Right atrium auricular region (tissue), 2 donors: ENCODE data around the gene EFCAB11. TPM values are rescaled to one million over a fixed set of nuclear protein-coding genes. Genes with fewer than 3 reads are reported as not detected.

ENCODE experiments used
- DNase-seq: peaks from one replicate; pipeline ENCODE4 v3.0.0-alpha.2; 2019; ENCODE audit warnings: low spot score
- H3K27ac ChIP-seq, 2 donors: fragments of 200-600 bp; sonication (generic); 1 replicate in 1 of 2; 2 replicates in 1 of 2; pipeline ENCODE4 v1.5.1; 2016 to 2019
- H3K27me3 ChIP-seq, 2 donors: fragments of 200-600 bp; sonication (generic); one replicate each; pipeline versions ENCODE4 v1.5.1 to v1.6.0; 2017 to 2019
- H3K36me3 ChIP-seq: fragments of 200-600 bp; sonication (generic); one replicate; pipeline ENCODE4 v1.5.1; 2016
- H3K4me1 ChIP-seq, 2 donors: fragments of 200-600 bp; sonication (generic); one replicate each; pipeline versions ENCODE4 v1.5.1 to v1.6.0; 2017 to 2019
- H3K4me3 ChIP-seq, 2 donors: fragments of 200-600 bp; sonication (generic); 1 replicate in 1 of 2; 2 replicates in 1 of 2; pipeline ENCODE4 v1.5.1; 2017 to 2019; ENCODE audit warnings: mild to moderate bottlenecking in 1 of 2, moderate library complexity in 1 of 2
- H3K9me3 ChIP-seq, 2 donors: fragments of 200-600 bp; sonication (generic); one replicate each; pipeline ENCODE4 v1.5.1; 2019
- CTCF ChIP-seq, 2 donors: fragments of 200-600 bp; sonication (generic); IDR thresholded peaks; one replicate each; pipeline ENCODE4 v1.5.1; 2019; ENCODE audit warnings: antibody characterized with exemption in 2 of 2
- total RNA-seq, 2 donors: library from RNA; depleted of rRNA; stranded (reverse); fragments of >200 nt; gene quantifications; one replicate each; pipeline ENCODE4 v1.1.0, GENCODE V29; 2016

Gene EFCAB11
- total RNA-seq, 2 donors from 2014 or later, result 2.0 to 2.2 TPM

GRCh38 chr14:89927186-89927865 lies 27.2 kb downstream of the EFCAB11 start:
- Histone ChIP-seq H3K9me3 (no peaks in the 10 kb centered on the region), H3K4me1 (no peaks in the 10 kb centered on the region), H3K4me3 (no peak overlapping the region), H3K27me3 (no peaks in the 10 kb centered on the region), H3K27ac (no peak overlapping the region), H3K36me3 (no peaks in the 10 kb centered on the region)
- no peak for TF ChIP-seq CTCF (IDR thresholded peaks at IDR 0.05)
- no peak for DNase-seq

GRCh38 chr14:89926694-89927093 lies 27.8 kb downstream of the EFCAB11 start:
- H3K27me3 ChIP-seq, result no peaks in the 10 kb centered on the region
- H3K4me1 ChIP-seq, result no peaks in the 10 kb centered on the region
- no peak overlapping the region for H3K27ac ChIP-seq
- no peak for TF ChIP-seq CTCF (IDR thresholded peaks at IDR 0.05)
- DNase-seq, result no peak
- H3K9me3 ChIP-seq, result no peaks in the 10 kb centered on the region
- H3K4me3 ChIP-seq, result no peak overlapping the region
- no peaks in the 10 kb centered on the region for H3K36me3 ChIP-seq

- H3K9me3 ChIP-seq, result no peaks in the 10 kb centered on the region
- H3K4me1 ChIP-seq, result no peaks in the 10 kb centered on the region
- no peak overlapping the region for H3K27ac ChIP-seq
- H3K4me3 ChIP-seq, result no peak overlapping the region
- H3K27me3 ChIP-seq, result no peaks in the 10 kb centered on the region
- TF ChIP-seq CTCF (IDR thresholded peaks at IDR 0.05), result no peak
- no peaks in the 10 kb centered on the region for H3K36me3 ChIP-seq
- DNase-seq, result no peak
Observed at GRCh38 chr14:89924268-89924667, 30.3 kb downstream of the EFCAB11 start.

GRCh38 chr14:89922031-89922907 lies 32.3 kb downstream of the EFCAB11 start:
- H3K4me3 ChIP-seq, result no peak overlapping the region
- no peaks in the 10 kb centered on the region for H3K9me3 ChIP-seq
- H3K36me3 ChIP-seq, result no peaks in the 10 kb centered on the region
- H3K27ac ChIP-seq, result no peak overlapping the region
- TF ChIP-seq CTCF (IDR thresholded peaks at IDR 0.05), result no peak
- H3K4me1 ChIP-seq, result no peaks in the 10 kb centered on the region
- no peaks in the 10 kb centered on the region for H3K27me3 ChIP-seq
- no peak for DNase-seq

- H3K4me1 ChIP-seq, result no peaks in the 10 kb centered on the region
- no peak overlapping the region for H3K27ac ChIP-seq
- DNase-seq, result no peak
- no peak for TF ChIP-seq CTCF (IDR thresholded peaks at IDR 0.05)
- H3K9me3 ChIP-seq, result no peaks in the 10 kb centered on the region
- H3K36me3 ChIP-seq, result no peaks in the 10 kb centered on the region
- no peak overlapping the region for H3K4me3 ChIP-seq
- no peaks in the 10 kb centered on the region for H3K27me3 ChIP-seq
Observed at GRCh38 chr14:89921346-89921745, 33.2 kb downstream of the EFCAB11 start.
